Lower lobe of right lung (tissue), 2 donors: ENCODE data around the gene SNRNP25. TPM values are rescaled to one million over a fixed set of nuclear protein-coding genes. Genes with fewer than 3 reads are reported as not detected.

Experiments
- ATAC-seq, 2 donors: fragments of 200-7000 bp; cut with Tn5 transposase; one replicate each; pipeline ENCODE4 v1.9.1; 2020 to 2022; ENCODE audit warnings: mild to moderate bottlenecking in 2 of 2, moderate library complexity in 2 of 2
- DNase-seq: peaks from one replicate; pipeline ENCODE4 v3.0.0-alpha.2; 2020
- H3K27ac ChIP-seq: fragments of 200-600 bp; one replicate; pipeline ENCODE4 v1.8.0; 2022
- H3K27me3 ChIP-seq: fragments of 200-600 bp; one replicate; pipeline ENCODE4 v1.8.0; 2022; ENCODE audit warnings: low read depth
- H3K36me3 ChIP-seq: fragments of 200-600 bp; one replicate; pipeline ENCODE4 v1.8.0; 2022; ENCODE audit warnings: mild to moderate bottlenecking
- H3K4me1 ChIP-seq: fragments of 200-600 bp; one replicate; pipeline ENCODE4 v1.8.0; 2022
- H3K4me3 ChIP-seq: fragments of 200-600 bp; one replicate; pipeline ENCODE4 v1.8.0; 2022; ENCODE audit warnings: mild to moderate bottlenecking
- H3K9me3 ChIP-seq: fragments of 200-600 bp; one replicate; pipeline ENCODE4 v1.8.0; 2022
- CTCF ChIP-seq: fragments of 200-600 bp; IDR thresholded peaks from one replicate; pipeline ENCODE4 v1.8.0; 2022; ENCODE audit warnings: antibody characterized with exemption, mild to moderate bottlenecking
- intact Hi-C: fragments of 100-400 bp; cut with DNase I; formaldehyde crosslinking; loops from one replicate; pipeline ENCODE4 v1.11.0; 2022
- total RNA-seq: library from RNA; stranded (reverse); fragmentation: NEBNext Ultra II Directional; extraction: Animal tissue kit (Norgen Biotek cat#: 25700); gene quantifications from one replicate; pipeline ENCODE4 v1.2.1, GENCODE V29; 2021
- donor health status: DM: no; HTN: yes; CAD: no; lungs with severe emphysema.

SNRNP25 gene
- total RNA-seq, 1 donor from 2014 or later: 18.5 TPM

DNA sequence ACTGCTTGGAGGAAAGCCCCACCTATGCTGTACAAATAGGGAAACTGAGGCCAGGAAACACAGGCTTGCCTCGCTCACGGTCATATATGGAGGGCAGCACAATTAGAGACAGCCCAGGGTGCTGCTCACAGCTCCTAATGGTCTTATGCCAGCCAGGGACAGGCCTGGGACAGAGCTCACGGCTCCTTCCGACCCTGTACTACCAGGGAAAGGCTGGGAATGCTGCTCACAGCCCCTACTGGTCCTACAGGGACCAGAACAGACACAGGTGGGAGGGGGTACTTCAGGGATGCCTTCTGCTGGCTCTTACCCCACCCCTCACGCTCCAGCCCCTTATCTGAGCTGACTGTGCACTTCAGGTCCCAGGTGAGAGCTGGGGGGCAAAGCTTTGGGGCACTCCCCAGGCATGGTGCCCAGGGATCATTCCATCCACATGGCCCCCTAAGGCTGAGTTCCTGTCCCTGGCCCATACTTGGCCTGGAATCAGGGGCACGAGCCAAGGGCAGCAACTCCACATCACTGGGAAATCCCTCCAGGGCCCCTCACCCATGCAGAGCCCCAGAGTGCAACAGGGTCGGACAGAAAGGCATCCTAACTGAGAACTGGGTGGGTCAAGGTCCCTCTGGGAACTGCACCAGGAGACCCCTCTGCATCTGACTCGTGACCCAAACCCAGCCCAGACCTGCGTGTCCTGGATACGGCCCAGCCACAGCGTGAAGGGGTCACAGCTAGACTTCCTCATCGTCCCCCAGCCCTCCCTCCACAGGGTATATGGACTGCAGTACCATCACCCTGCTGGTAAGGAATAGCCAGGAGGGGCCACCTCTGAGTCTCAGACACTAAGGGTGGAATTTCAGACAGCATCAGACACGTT, 12.9 kb downstream of the SNRNP25 start:
- DNase-seq: no peak
- intact Hi-C loops: no loop called here
- no peak overlapping the region for H3K4me3 ChIP-seq
- peaks cover 35% of the 10 kb centered on the region for H3K36me3 ChIP-seq
- no peak for TF ChIP-seq CTCF
- H3K4me1 ChIP-seq: peaks cover 55% of the 10 kb centered on the region
- H3K27ac ChIP-seq: no peak overlapping the region
- H3K9me3 ChIP-seq: no peaks in the 10 kb centered on the region
- no peak for ATAC-seq
- peaks cover 5% of the 10 kb centered on the region for H3K27me3 ChIP-seq

GRCh38 chr16:67183-67791, 13.7 kb downstream of the SNRNP25 start:
- intact Hi-C loops: no loop called here
- Histone ChIP-seq H3K9me3 (no peaks in the 10 kb centered on the region), H3K4me3 (no peak overlapping the region), H3K27me3 (peaks cover 10% of the 10 kb centered on the region), H3K36me3 (peaks cover 28% of the 10 kb centered on the region), H3K4me1 (peaks cover 55% of the 10 kb centered on the region), H3K27ac (no peak overlapping the region)
- DNase-seq (peak; percentile 44), ATAC-seq (no peak)
- no peak for TF ChIP-seq CTCF

DNA sequence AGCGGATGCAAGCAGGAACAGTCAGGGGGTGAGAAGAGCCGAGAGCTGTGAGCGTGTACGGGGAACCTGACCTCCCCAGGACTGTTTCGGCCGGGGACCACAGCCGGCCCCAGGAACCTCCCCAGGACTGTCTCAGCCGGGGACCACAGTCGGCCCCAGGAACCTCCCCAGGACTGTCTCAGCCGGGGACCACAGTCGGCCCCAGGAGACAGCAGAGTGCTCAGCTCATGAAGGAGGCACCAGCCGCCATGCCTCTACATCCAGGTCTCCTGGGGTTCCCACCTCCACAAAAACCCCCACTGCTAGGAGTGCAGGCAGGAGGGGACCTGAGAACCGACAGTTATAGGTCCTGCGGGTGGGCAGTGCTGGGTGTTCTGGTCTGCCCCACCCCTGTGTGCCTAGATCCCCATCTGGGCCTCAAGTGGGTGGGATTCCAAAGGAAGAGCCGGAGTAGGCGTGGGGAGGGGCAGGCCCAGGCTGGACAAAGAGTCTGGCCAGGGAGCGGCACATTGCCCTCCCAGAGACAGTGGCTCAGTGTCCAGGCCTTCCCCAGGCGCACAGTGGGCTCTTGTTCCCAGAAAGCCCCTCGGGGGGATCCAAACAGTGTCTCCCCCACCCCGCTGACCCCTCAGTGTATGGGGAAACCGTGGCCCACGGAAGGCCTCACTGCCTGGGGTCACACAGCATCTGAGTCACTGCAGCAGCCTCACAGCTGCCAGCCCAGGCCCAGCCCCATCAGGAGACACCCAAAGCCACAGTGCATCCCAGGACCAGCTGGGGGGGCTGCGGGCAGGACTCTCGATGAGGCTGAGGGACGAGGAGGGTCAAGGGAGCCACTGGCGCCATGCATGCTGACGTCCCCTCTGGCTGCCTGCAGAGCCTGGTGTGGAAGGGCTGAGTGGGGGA, 14.5 kb downstream of the SNRNP25 start:
- peaks cover 10% of the 10 kb centered on the region for H3K27me3 ChIP-seq
- H3K36me3 ChIP-seq: peaks cover 19% of the 10 kb centered on the region
- peaks cover 61% of the 10 kb centered on the region for H3K4me1 ChIP-seq
- no peak for ATAC-seq
- intact Hi-C loops: no loop called here
- no peak for TF ChIP-seq CTCF
- no peak overlapping the region for H3K27ac ChIP-seq
- DNase-seq: peak; percentile 43
- no peaks in the 10 kb centered on the region for H3K9me3 ChIP-seq
- H3K4me3 ChIP-seq: no peak overlapping the region

- H3K27ac ChIP-seq: no peak overlapping the region
- H3K9me3 ChIP-seq: no peaks in the 10 kb centered on the region
- ATAC-seq (no peak), DNase-seq (no peak)
- H3K4me1 ChIP-seq: peaks cover 71% of the 10 kb centered on the region
- peaks cover 10% of the 10 kb centered on the region for H3K27me3 ChIP-seq
- H3K36me3 ChIP-seq: peaks cover 9% of the 10 kb centered on the region
- no peak overlapping the region for H3K4me3 ChIP-seq
- no peak for TF ChIP-seq CTCF
- intact Hi-C loops: no loop called here
Observed at GRCh38 chr16:69181-69580, 15.6 kb downstream of the SNRNP25 start.

- intact Hi-C loops: no loop called here
- no peak for TF ChIP-seq CTCF
- Histone ChIP-seq H3K27me3 (peaks cover 10% of the 10 kb centered on the region), H3K4me1 (peaks cover 79% of the 10 kb centered on the region), H3K9me3 (no peaks in the 10 kb centered on the region), H3K36me3 (no peaks in the 10 kb centered on the region), H3K4me3 (peak overlapping the region; percentile 67), H3K27ac (peak overlapping the region; percentile 86)
- DNase-seq: no peak
- ATAC-seq: no peak
Observed at GRCh38 chr16:71210-71539, 17.5 kb downstream of the SNRNP25 start.
